HFFc6 (cell line): ENCODE measurements around the gene ZDHHC23. TPM values are rescaled to one million over a fixed set of nuclear protein-coding genes. Genes with fewer than 3 reads are reported as not detected.

Experiments
- DNase-seq: peaks from one replicate; pipeline ENCODE4 v3.0.0-alpha.2; 2018
- H3K27ac Mint-ChIP-seq: 2 replicates; pipeline ENCODE4 v1.8.0; 2020; ENCODE audit warnings: mild to moderate bottlenecking, mixed read lengths
- H3K27me3 Mint-ChIP-seq: 2 replicates; pipeline ENCODE4 v1.8.0; 2021; ENCODE audit warnings: mild to moderate bottlenecking, moderate library complexity, mixed read lengths; ENCODE audit not compliant: insufficient read depth
- H3K36me3 Mint-ChIP-seq: 2 replicates; pipeline ENCODE4 v1.8.0; 2021; ENCODE audit warnings: low read depth, mixed read lengths
- H3K4me1 Mint-ChIP-seq: 2 replicates; pipeline ENCODE4 v1.8.0; 2020; ENCODE audit warnings: low read depth, mixed read lengths
- H3K4me3 Mint-ChIP-seq: 2 replicates; pipeline ENCODE4 v1.8.0; 2020; ENCODE audit warnings: mild to moderate bottlenecking, moderate library complexity, mixed read lengths
- H3K9me3 Mint-ChIP-seq: 2 replicates; pipeline ENCODE4 v1.8.0; 2020; ENCODE audit warnings: mild to moderate bottlenecking, mixed read lengths
- CTCF ChIP-seq: fragments of 200-600 bp; sonication (generic); IDR thresholded peaks from 2 replicates; pipeline ENCODE4 v1.5.0; 2021; ENCODE audit warnings: antibody characterized with exemption, mild to moderate bottlenecking
- long read RNA-seq: library from polyadenylated mRNA; unstranded; transcript quantifications from one replicate; pipeline ENCODE4 v2.0.0, GENCODE V29; 2019
- total RNA-seq, 6 experiments: library from RNA; stranded (reverse); fragmentation: NEBNext Ultra II Directional; extraction: Animal tissue kit (Norgen Biotek cat#: 25700); gene quantifications; 2 replicates in 1 of 6; 3 replicates in 5 of 6; pipeline ENCODE4 v1.2.3, GENCODE V29; 2021

The ZDHHC23 gene
- total RNA-seq, result 1 to 10 TPM; 4.6 to 7.5 (median 6.4) TPM
- long read RNA-seq, partial matches to known transcripts, result 1 of 1 reads
- long read RNA-seq, other reads (novel, unspliced or antisense), result 0 of 1 reads

- no peaks in the 10 kb centered on the region for H3K27me3 Mint-ChIP-seq
- H3K4me1 Mint-ChIP-seq, result peaks cover 19% of the 10 kb centered on the region
- H3K36me3 Mint-ChIP-seq, result no peaks in the 10 kb centered on the region
- peak; percentile 38 for DNase-seq
- no peaks in the 10 kb centered on the region for H3K9me3 Mint-ChIP-seq
- TF ChIP-seq CTCF, result no peak
- peak within 1 kb of the TSS; percentile 87 for H3K4me3 Mint-ChIP-seq
- H3K27ac Mint-ChIP-seq, result peak within 1 kb of the TSS; percentile 53
Observed at GRCh38 chr3:113947372-113948014, at the start of gene ZDHHC23. Gene ZDHHC23 (plus strand): TSS chr3:113948013. CDS start chr3:113948803, 790 bp downstream.

- Mint-ChIP-seq H3K9me3 (no peaks in the 10 kb centered on the region), H3K36me3 (no peaks in the 10 kb centered on the region; the same call in 1 of the 2 replicates), H3K27ac (peak overlapping the region; percentile 60), H3K4me1 (peaks cover 23% of the 10 kb centered on the region), H3K27me3 (no peaks in the 10 kb centered on the region; the same call in 1 of the 2 replicates), H3K4me3 (peak overlapping the region; percentile 20; the same call in 1 of the 2 replicates)
- peak; percentile 53 for DNase-seq
- no peak for TF ChIP-seq CTCF
Observed at GRCh38 chr3:113898892-113899291, 48.9 kb upstream of the ZDHHC23 start.

GRCh38 chr3:113906568-113907140, 41.2 kb upstream of the ZDHHC23 start:
- no peak overlapping the region for H3K4me3 Mint-ChIP-seq
- no peaks in the 10 kb centered on the region for H3K9me3 Mint-ChIP-seq
- H3K27ac Mint-ChIP-seq, result no peak overlapping the region
- H3K36me3 Mint-ChIP-seq, result no peaks in the 10 kb centered on the region; the same call in 1 of the 2 replicates
- no peak for DNase-seq
- H3K4me1 Mint-ChIP-seq, result peaks cover 11% of the 10 kb centered on the region
- no peaks in the 10 kb centered on the region; the same call in 1 of the 2 replicates for H3K27me3 Mint-ChIP-seq
- TF ChIP-seq CTCF, result no peak

GRCh38 chr3:113908133-113908532, 39.7 kb upstream of the ZDHHC23 start:
- no peak for TF ChIP-seq CTCF
- Mint-ChIP-seq H3K27me3 (no peaks in the 10 kb centered on the region; the same call in 1 of the 2 replicates), H3K27ac (no peak overlapping the region), H3K36me3 (no peaks in the 10 kb centered on the region; the same call in 1 of the 2 replicates), H3K4me1 (peaks cover 21% of the 10 kb centered on the region), H3K9me3 (no peaks in the 10 kb centered on the region), H3K4me3 (no peak overlapping the region)
- no peak for DNase-seq

- no peaks in the 10 kb centered on the region for H3K9me3 Mint-ChIP-seq
- DNase-seq, result peak; percentile 25
- H3K27me3 Mint-ChIP-seq, result no peaks in the 10 kb centered on the region
- no peak overlapping the region for H3K4me3 Mint-ChIP-seq
- no peak for TF ChIP-seq CTCF
- H3K4me1 Mint-ChIP-seq, result peaks cover 47% of the 10 kb centered on the region
- no peaks in the 10 kb centered on the region for H3K36me3 Mint-ChIP-seq
- no peak overlapping the region for H3K27ac Mint-ChIP-seq
Observed at GRCh38 chr3:113910966-113911365, 36.8 kb upstream of the ZDHHC23 start.
